Measurements from ENCODE around the gene HUNK.

- no peak for TF ChIP-seq CTCF (IDR thresholded peaks at IDR 0.05; ENCODE audit: low read depth, low read length, poor library complexity, severe bottlenecking)
- no peak for TF ChIP-seq EZH2phosphoT487 (IDR thresholded peaks at IDR 0.05; ENCODE audit: borderline replicate concordance, low read length)
These were observed 110.7 kb downstream of the HUNK start for GRCh38 chr21:31983554-31983953.

Measured in DOHH2 (cell line).